ENCODE measurements around the gene AGTR2.
"Not testable (repeated sequence)": the region's sequence is repeated elsewhere in the genome, so short reads cannot be mapped to it uniquely, and the experiment has no call there.

The AGTR2 gene, protein sequence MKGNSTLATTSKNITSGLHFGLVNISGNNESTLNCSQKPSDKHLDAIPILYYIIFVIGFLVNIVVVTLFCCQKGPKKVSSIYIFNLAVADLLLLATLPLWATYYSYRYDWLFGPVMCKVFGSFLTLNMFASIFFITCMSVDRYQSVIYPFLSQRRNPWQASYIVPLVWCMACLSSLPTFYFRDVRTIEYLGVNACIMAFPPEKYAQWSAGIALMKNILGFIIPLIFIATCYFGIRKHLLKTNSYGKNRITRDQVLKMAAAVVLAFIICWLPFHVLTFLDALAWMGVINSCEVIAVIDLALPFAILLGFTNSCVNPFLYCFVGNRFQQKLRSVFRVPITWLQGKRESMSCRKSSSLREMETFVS

GRCh38 chrX:116170511-116170910 is at the start of gene AGTR2:
Gene AGTR2, plus strand, starts transcription at chrX:116170744. Its CDS starts 1,537 bp downstream, at chrX:116172281.
- no peak for DNase-seq

GRCh38 chrX:116135277-116135676 is 35.3 kb upstream of the AGTR2 start:
- no peak for DNase-seq

DNA sequence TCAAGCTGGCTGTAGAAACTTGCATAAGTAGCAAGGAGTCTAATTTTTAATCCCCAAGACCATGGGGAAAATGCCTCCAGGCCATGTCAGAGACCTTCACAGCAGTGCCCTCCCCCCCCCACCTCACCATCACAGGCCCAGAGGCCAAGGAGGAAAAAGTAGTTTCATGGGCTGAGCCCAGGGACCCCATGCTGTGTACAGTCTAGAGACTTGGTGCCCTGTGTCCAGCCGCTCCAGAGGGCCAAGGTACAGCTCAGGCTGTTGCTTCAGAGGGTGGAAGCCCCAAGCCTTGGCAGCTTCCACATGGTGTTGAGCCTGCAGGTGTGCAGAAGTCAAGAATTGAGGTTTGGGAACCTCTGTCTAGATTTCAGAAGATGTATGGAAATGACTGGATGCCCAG is 29.3 kb upstream of the AGTR2 start:
- not testable (repeated sequence) for DNase-seq

GRCh38 chrX:116142976-116143375 is 27.6 kb upstream of the AGTR2 start:
- no peak for DNase-seq

- no peak for DNase-seq
These were observed 2.4 kb downstream of the AGTR2 start for GRCh38 chrX:116172976-116173375.

GRCh38 chrX:116181300-116181699 is 10.8 kb downstream of the AGTR2 start:
- DNase-seq, result no peak

GRCh38 chrX:116185163-116185562 is 14.6 kb downstream of the AGTR2 start:
- DNase-seq, result no peak

- DNase-seq, result no peak
These were observed 24.1 kb downstream of the AGTR2 start for GRCh38 chrX:116194649-116195048.

- no peak for DNase-seq
These were observed 27.7 kb downstream of the AGTR2 start for GRCh38 chrX:116198235-116198634.

DNA sequence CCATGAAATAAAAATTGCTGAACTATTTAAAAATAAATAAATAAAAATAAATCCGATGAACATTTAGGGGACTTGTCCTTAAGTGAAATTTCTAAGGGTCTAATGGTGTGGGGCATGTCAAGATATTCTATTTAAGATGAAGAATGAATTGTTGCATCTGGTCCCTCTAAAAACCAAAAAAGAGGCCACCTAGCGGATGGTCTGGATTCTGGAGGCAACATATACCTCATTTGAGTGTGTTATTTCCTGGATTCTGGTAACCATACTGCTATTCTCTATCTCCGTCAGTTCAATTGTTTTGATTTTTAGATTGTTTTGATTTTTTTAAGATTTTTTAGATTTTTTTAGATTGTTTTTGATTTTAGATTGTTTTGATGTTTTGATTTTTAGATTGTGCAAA is 28.3 kb downstream of the AGTR2 start:
- DNase-seq, result peak; percentile 31

- DNase-seq, result peak; percentile 44
These were observed 34.4 kb downstream of the AGTR2 start for GRCh38 chrX:116204932-116205331.

DNA sequence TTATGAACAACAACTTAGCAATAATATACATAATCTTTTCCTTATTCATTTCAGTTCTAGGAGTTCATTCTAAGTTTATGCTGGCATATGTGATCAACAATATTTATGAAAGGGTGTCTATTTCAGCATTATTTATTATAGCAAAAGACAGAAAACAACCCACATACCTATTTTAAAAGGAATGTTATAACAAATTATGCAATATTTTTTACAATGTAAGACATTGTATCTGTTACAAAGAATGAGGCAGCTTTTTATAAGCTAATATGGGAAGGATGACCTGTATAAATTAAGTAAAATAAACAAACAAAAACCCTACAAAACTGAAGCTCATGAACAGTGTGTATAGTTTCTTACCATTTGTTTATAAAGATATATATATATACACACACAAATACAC is 42.7 kb downstream of the AGTR2 start:
- DNase-seq, result no peak

GRCh38 chrX:116217080-116217479 is 46.5 kb downstream of the AGTR2 start:
- not testable (repeated sequence) for DNase-seq
